MM.1S (cell line): ENCODE measurements around the gene KCNT1.

Experiments
- EZH2 ChIP-seq: fragments of 300-600 bp; sonication (generic); optimal IDR thresholded peaks from 2 replicates; pipeline ENCODE3; 2017; ENCODE audit warnings: low read depth, mild to moderate bottlenecking, antibody characterized with exemption, low read length, mixed read lengths
- TF ChIP-seq, protein P1 (sequence below): fragments of 300-600 bp; sonication (generic); IDR thresholded peaks from 2 replicates; pipeline ENCODE4 v1.5.1; 2016; ENCODE audit warnings: antibody characterized with exemption, low read length, mixed read lengths

DNA sequence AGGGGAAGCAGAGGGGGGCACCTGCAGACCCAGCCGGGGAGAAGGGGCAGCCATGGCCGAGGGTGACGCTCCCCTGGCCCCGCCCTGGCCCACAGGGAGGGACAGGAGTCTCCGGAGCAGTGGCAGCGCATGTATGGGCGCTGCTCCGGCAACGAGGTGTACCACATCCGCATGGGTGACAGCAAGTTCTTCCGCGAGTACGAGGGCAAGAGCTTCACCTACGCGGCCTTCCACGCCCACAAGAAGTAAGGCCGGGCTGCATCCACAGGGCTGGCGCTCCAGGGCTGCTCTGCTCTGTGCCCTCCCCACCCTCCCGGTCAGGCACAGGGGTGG, 68.2 kb downstream of the KCNT1 start:
- no peak for TF ChIP-seq EZH2
- TF ChIP-seq, protein P1, sequence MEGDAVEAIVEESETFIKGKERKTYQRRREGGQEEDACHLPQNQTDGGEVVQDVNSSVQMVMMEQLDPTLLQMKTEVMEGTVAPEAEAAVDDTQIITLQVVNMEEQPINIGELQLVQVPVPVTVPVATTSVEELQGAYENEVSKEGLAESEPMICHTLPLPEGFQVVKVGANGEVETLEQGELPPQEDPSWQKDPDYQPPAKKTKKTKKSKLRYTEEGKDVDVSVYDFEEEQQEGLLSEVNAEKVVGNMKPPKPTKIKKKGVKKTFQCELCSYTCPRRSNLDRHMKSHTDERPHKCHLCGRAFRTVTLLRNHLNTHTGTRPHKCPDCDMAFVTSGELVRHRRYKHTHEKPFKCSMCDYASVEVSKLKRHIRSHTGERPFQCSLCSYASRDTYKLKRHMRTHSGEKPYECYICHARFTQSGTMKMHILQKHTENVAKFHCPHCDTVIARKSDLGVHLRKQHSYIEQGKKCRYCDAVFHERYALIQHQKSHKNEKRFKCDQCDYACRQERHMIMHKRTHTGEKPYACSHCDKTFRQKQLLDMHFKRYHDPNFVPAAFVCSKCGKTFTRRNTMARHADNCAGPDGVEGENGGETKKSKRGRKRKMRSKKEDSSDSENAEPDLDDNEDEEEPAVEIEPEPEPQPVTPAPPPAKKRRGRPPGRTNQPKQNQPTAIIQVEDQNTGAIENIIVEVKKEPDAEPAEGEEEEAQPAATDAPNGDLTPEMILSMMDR, result no peak
